HepG2 (cell line): ENCODE data around the gene FGF4. TPM values are rescaled to one million over a fixed set of nuclear protein-coding genes. Genes with fewer than 3 reads are reported as not detected.

Source experiments
- ATAC-seq: fragments of 200-7000 bp; cut with Tn5 transposase; 3 replicates; pipeline ENCODE4 v1.9.1; 2020; ENCODE audit warnings: mild to moderate bottlenecking, moderate library complexity
- BruUV-seq: library from RNA; stranded (reverse); fragments of 400-500 nt; replicated peaks from 2 replicates; lab custom pipeline; 2021; lab: Mats Ljungman, UMichigan
- CTCF ChIA-PET: fragments of 300-600 bp; formaldehyde crosslinking; extraction: SDS; loops from one replicate; lab custom pipeline; 2021; ENCODE audit warnings: low total read pairs, inconsistent platforms, low intra/inter-chr PET ratio; lab: Yijun Ruan, JAX
- POLR2A ChIA-PET: fragments of 350-600 bp; sonication (Branson Sonifier 250); formaldehyde crosslinking; loops from one replicate; lab custom pipeline; 2020; ENCODE audit warnings: antibody characterized with exemption, inconsistent platforms; lab: Yijun Ruan, JAX
- DNase-seq: peaks from one replicate; pipeline ENCODE4 v3.0.0-alpha.2; 2015; ENCODE audit warnings: low spot score
- FAIRE-seq: peaks from 3 replicates; lab custom pipeline; 2011; peaks lifted over from hg19 to GRCh38; lab: Jason Lieb, UNC
- H2AFZ ChIP-seq: one replicate; pipeline ENCODE4 v1.6.1; 2011; ENCODE audit warnings: low read length, inconsistent platforms
- H3K27ac ChIP-seq: fragments of 300-600 bp; 3 replicates; pipeline ENCODE4 v1.8.0; 2011; ENCODE audit warnings: mixed run types, mild to moderate bottlenecking, mixed read lengths, low read length, inconsistent platforms; ENCODE audit not compliant: insufficient read depth; ENCODE audit errors: extremely low read length
- H3K27me3 ChIP-seq, 2 experiments: fragments of 200-600 bp in 1 of 2; 2 replicates in 1 of 2; 3 replicates in 1 of 2; pipeline versions ENCODE4 v1.6.0 to v1.8.0; 2011; ENCODE audit warnings: low read length in 2 of 2, mild to moderate bottlenecking in 2 of 2, moderate library complexity in 2 of 2, inconsistent platforms in 1 of 2; ENCODE audit not compliant: insufficient read depth in 2 of 2, control insufficient read depth in 1 of 2
- H3K36me3 ChIP-seq, 2 experiments: fragments of 200-600 bp in 1 of 2; replicated peaks in 1 of 2; 2 replicates in 1 of 2; 3 replicates in 1 of 2; pipeline versions ENCODE4 v1.5.1 to v1.8.0; 2011; ENCODE audit warnings: low read length in 2 of 2, inconsistent platforms in 1 of 2; ENCODE audit not compliant: insufficient read depth in 2 of 2, control insufficient read depth in 1 of 2
- H3K4me1 ChIP-seq: 2 replicates; pipeline ENCODE4 v1.5.1; 2012; ENCODE audit warnings: low read length, inconsistent platforms; ENCODE audit not compliant: insufficient read depth
- H3K4me2 ChIP-seq: 2 replicates; pipeline ENCODE4 v1.6.0; 2011; ENCODE audit warnings: low read depth, low read length, inconsistent platforms
- H3K4me3 ChIP-seq, 3 experiments: fragments of 200-600 bp in 1 of 3; sonication (generic), shearing (Covaris generic) in 1 of 3; replicated peaks in 1 of 3; 2 replicates each; pipeline ENCODE4 v1.5.1; 2011 to 2016; ENCODE audit warnings: low read length in 3 of 3, inconsistent platforms in 2 of 3, low read depth in 2 of 3, mild to moderate bottlenecking in 2 of 3, control low read depth in 1 of 3, mixed read lengths in 1 of 3; ENCODE audit not compliant: insufficient read depth in 1 of 3
- H3K79me2 ChIP-seq: one replicate; pipeline ENCODE4 v1.6.1; 2011; ENCODE audit warnings: low read length, inconsistent platforms; ENCODE audit not compliant: insufficient read depth
- H3K9ac ChIP-seq: 2 replicates; pipeline ENCODE4 v1.6.0; 2011; ENCODE audit warnings: mild to moderate bottlenecking, low read depth, low read length, inconsistent platforms; ENCODE audit not compliant: insufficient read depth
- H3K9me3 ChIP-seq: 2 replicates; pipeline ENCODE4 v1.5.1; 2012; ENCODE audit warnings: mild to moderate bottlenecking, low read length
- H4K20me1 ChIP-seq: 2 replicates; pipeline ENCODE4 v1.6.0; 2011; ENCODE audit warnings: inconsistent platforms, mild to moderate bottlenecking, low read length, moderate library complexity; ENCODE audit not compliant: insufficient read depth
- CTCF ChIP-seq: sonication (generic); formaldehyde crosslinking; IDR thresholded peaks from 2 replicates; pipeline ENCODE4 v1.5.0; 2020; ENCODE audit warnings: mild to moderate bottlenecking, missing genetic modification reagents, moderate library complexity
- MBNL3 ChIP-seq: fragments of 250-450 bp; sonication (Bioruptor Pico); conservative IDR thresholded peaks from 2 replicates; pipeline ENCODE4 v1.8.0; 2022; ENCODE audit warnings: mild to moderate bottlenecking, inconsistent platforms
- STAG1 ChIP-seq: sonication (generic); formaldehyde crosslinking; IDR thresholded peaks from 2 replicates; pipeline ENCODE4 v1.4.0; 2020; ENCODE audit warnings: missing genetic modification reagents
- ZBTB34 ChIP-seq: sonication (generic); formaldehyde crosslinking; IDR thresholded peaks from 2 replicates; pipeline ENCODE4 v1.8.0; 2022; ENCODE audit warnings: mild to moderate bottlenecking, missing genetic modification reagents
- ZBTB40 ChIP-seq, 2 experiments: fragments of 450-650 bp in 1 of 2; sonication (generic) in 1 of 2; formaldehyde crosslinking in 1 of 2; IDR thresholded peaks; 2 replicates each; pipeline versions ENCODE4 v1.6.1 to v1.8.0; 2016 to 2022; ENCODE audit warnings: antibody characterized with exemption in 1 of 2, mild to moderate bottlenecking in 1 of 2, missing genetic modification reagents in 1 of 2
- ZNF281 ChIP-seq: sonication (generic); formaldehyde crosslinking; IDR thresholded peaks from 2 replicates; pipeline ENCODE4 v1.4.0; 2020; ENCODE audit warnings: missing genetic modification reagents, borderline replicate concordance
- ZNF776 ChIP-seq: sonication (generic); formaldehyde crosslinking; IDR thresholded peaks from 2 replicates; pipeline ENCODE4 v1.4.0; 2020; ENCODE audit warnings: mild to moderate bottlenecking, missing genetic modification reagents
- WGBS: methylation state at CpG from one replicate; pipeline ENCODE4 v1.1.6; 2017; ENCODE audit warnings: low lambda C conversion rate; 5-methylcytosine and 5-hydroxymethylcytosine counted together
- in situ Hi-C: cut with HindIII; loops from 2 replicates; pipeline ENCODE4 v1.10.0; 2017; ENCODE audit warnings: low pct_unique_long_range_greater_than_20kb; ENCODE audit not compliant: extremely low pct_ligation_motif_present
- intact Hi-C: fragments of 100-400 bp; cut with micrococcal nuclease; formaldehyde crosslinking; loops from one replicate; pipeline ENCODE4 v1.10.0; 2022; ENCODE audit not compliant: unreplicated experiment
- polyA plus RNA-seq, 8 experiments: library from polyadenylated mRNA; depleted of rRNA in 3 of 8; stranded (reverse) in 7 of 8; unstranded in 1 of 8; fragments of >200 nt; fragmentation: Illumina TruSeq in 4 of 8; extraction: Trizol in 4 of 8; gene quantifications; 2 replicates each; pipeline versions ENCODE4 v1.2.1 to v1.2.3, GENCODE V29; 2011 to 2016; ENCODE audit warnings: low read depth in 4 of 8, missing spikeins in 1 of 8, mixed read lengths in 1 of 8; ENCODE audit not compliant: insufficient read depth in 1 of 8
- total RNA-seq, 5 experiments: library from RNA; depleted of rRNA; stranded (reverse); fragments of >200 nt; fragmentation: Illumina TruSeq; extraction: Trizol; gene quantifications; 2 replicates each; pipeline ENCODE4 v1.2.3, GENCODE V29; 2016; ENCODE audit warnings: low read depth in 1 of 5

FGF4 gene
- total and polyA plus RNA-seq, 2 of the 13 experiments (the other 11 are each of a cell fraction or from before 2014, with no cell fraction given) = not detected

DNA sequence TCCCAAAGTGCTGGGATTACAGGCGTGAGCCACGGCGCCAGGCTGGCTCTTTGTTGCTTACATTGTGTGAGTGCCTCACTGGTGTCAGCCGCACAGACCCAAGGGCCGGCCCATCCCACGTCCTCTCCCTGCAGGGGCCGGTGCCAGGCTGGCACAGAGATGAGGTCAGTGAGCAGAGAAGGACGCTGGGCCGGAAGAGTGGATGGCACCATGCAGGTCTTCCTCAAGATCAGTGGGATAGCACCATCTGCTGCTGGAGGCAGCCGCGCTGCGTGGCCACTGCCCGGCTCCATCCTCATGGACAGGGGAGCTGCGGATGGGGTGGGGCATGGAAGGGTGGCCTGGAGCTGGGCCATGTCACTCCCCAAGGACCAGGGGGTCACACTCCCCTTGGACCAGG, 22.0 kb upstream of the FGF4 start:
- ChIA-PET CTCF (no interaction called here), POLR2A (no interaction called here)
- Histone ChIP-seq H3K79me2 (no peaks in the 10 kb centered on the region), H3K9ac (no peak overlapping the region), H3K27ac (no peak overlapping the region), H3K9me3 (no peaks in the 10 kb centered on the region), H3K4me1 (no peaks in the 10 kb centered on the region), H3K27me3 (peaks cover 0 to 5% of the 10 kb centered on the region in 2 experiments; a peak in 1 of 5 replicates), H3K4me3 (no peak overlapping the region), H3K36me3 (no peaks in the 10 kb centered on the region), H4K20me1 (no peaks in the 10 kb centered on the region), H3K4me2 (no peak overlapping the region), H2AFZ (no peak overlapping the region)
- no peak; the same call in 2 of the 3 replicates for ATAC-seq
- DNase-seq = no peak
- WGBS = 60% methylated on average over 11 of the region's 14 CpGs
- intact Hi-C loops = no loop called here
- in situ Hi-C loops = loop anchor here (5.0 kb wide), 1 partner anchor 75 kb away; no protein-coding TSS in a partner anchor
- FAIRE-seq = no peak
- TF ChIP-seq ZNF776 (CRISPR knock-in tag) (no peak), ZNF281 (CRISPR knock-in tag) (no peak), STAG1 (CRISPR knock-in tag) (peak; percentile 45), ZBTB40 (IDR thresholded peaks at IDR 0.05) (no peak), ZBTB40 (CRISPR knock-in tag; IDR thresholded peaks at IDR 0.05) (no peak), MBNL3 (CRISPR knock-in tag) (no peak), ZBTB34 (no peak), CTCF (peak; percentile 34)
- BruUV-seq = no TSS peak
